ENCODE measurements around the gene UNC45A.

The UNC45A gene, protein sequence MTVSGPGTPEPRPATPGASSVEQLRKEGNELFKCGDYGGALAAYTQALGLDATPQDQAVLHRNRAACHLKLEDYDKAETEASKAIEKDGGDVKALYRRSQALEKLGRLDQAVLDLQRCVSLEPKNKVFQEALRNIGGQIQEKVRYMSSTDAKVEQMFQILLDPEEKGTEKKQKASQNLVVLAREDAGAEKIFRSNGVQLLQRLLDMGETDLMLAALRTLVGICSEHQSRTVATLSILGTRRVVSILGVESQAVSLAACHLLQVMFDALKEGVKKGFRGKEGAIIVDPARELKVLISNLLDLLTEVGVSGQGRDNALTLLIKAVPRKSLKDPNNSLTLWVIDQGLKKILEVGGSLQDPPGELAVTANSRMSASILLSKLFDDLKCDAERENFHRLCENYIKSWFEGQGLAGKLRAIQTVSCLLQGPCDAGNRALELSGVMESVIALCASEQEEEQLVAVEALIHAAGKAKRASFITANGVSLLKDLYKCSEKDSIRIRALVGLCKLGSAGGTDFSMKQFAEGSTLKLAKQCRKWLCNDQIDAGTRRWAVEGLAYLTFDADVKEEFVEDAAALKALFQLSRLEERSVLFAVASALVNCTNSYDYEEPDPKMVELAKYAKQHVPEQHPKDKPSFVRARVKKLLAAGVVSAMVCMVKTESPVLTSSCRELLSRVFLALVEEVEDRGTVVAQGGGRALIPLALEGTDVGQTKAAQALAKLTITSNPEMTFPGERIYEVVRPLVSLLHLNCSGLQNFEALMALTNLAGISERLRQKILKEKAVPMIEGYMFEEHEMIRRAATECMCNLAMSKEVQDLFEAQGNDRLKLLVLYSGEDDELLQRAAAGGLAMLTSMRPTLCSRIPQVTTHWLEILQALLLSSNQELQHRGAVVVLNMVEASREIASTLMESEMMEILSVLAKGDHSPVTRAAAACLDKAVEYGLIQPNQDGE

DNA sequence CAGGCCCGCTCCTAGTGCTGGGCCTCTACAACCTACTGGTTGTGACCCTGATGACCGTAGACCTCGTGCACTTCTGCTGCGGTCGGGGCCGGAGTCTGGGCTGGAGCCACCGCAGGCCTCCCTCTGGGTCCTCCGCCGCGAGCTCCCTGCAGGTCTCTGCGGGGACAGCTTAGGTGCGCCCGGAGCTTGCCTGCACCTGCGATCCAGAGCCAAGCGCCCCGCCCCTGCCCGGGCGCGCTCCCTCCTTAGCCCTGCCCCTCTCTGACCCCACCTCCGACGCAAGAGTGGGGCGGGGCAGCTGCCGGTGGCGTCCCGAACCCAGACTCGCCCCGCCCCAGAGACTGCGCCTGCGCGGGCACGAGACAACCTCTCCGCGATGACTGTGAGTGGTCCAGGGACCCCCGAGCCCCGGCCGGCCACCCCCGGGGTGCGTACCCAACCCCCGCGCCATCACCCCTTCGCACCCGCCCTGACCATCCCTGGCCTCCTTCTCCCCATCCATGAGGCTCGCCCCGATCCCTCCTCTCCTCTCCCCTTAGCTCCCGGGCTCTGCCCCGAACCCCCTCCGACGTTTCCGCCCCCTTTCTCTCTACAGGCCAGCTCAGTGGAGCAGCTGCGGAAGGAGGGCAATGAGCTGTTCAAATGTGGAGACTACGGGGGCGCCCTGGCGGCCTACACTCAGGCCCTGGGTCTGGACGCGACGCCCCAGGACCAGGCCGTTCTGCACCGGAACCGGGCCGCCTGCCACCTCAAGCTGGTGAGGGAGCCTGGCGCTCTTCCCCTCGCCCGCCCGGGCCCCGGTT lies at the start of gene UNC45A:
TSS of gene UNC45A (plus strand) at position 337 of the 803 bp plus-strand sequence. CDS start at position 377, 40 bp downstream.
- Histone ChIP-seq H3K4me3 (ENCODE audit: low read depth in 1 of 2, low read length in 2 of 2) (peak within 1 kb of the TSS; percentile 71 to 74), H3K36me3 (ENCODE audit: control insufficient read depth in 1 of 2, insufficient read depth in 2 of 2, low read length in 2 of 2) (peaks cover 11 to 13% of the 10 kb centered on the region in 2 donors), H3K9me3 (ENCODE audit: control insufficient read depth in 1 of 2, low read length in 2 of 2) (no peaks in the 10 kb centered on the region), H3K27ac (ENCODE audit: low read length) (peak within 1 kb of the TSS; percentile 81), H3K27me3 (ENCODE audit: low read depth, low read length) (no peaks in the 10 kb centered on the region), H3K4me1 (ENCODE audit: control insufficient read depth in 1 of 2, insufficient read depth in 2 of 2, low read length in 2 of 2) (peaks cover 17 to 30% of the 10 kb centered on the region in 2 donors)

DNA sequence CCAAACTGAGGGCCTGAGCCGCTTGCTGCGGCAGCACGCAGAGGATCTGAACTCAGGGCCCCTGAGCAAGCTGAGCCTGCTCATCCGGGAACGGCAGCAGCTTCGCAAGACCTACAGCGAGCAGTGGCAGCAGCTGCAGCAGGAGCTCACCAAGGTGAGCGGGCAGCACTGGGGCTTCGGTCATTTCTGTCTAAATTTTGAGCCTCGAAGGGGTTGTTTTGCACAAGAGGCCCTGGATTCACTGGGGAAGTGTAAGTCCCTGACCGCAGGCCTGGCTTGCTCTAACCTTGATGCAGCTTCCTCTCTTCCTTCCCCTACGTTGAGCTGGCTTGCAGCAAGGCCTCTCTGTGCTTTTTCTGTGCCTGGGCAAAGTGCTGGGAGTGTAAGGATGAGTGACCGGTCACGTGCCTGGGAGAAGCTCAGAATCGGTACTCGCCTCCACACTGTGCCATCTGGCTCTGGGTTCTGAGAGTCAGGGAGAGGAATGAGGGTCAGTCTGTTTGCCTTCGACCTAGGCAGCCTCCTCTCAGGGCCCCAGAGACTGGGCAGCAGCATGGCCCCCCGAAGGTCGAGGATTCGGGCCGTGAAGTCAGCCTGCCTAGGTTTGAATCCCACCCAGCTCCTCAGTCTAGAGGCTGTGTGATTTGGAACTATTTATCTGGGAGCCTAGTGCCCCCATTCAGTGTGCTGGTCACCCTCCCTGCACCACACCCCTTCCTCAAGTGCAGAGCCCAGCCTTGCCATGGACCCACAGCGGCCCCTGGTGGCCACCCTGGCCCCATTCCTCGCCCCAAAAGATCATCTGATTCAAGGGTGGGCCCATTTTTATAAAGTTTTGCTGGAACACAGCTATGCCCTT lies 49.4 kb upstream of the UNC45A start:
- H3K27ac ChIP-seq (ENCODE audit: low read length), result peak overlapping the region; percentile 87
- no peaks in the 10 kb centered on the region for H3K9me3 ChIP-seq (ENCODE audit: control insufficient read depth in 1 of 2, low read length in 2 of 2)
- H3K27me3 ChIP-seq (ENCODE audit: low read depth, low read length), result no peaks in the 10 kb centered on the region
- H3K4me3 ChIP-seq (ENCODE audit: low read depth in 1 of 2, low read length in 2 of 2), result peak overlapping the region; percentile 57 to 68
- peaks cover 10 to 26% of the 10 kb centered on the region in 2 donors for H3K4me1 ChIP-seq (ENCODE audit: control insufficient read depth in 1 of 2, insufficient read depth in 2 of 2, low read length in 2 of 2)
- peaks cover 16 to 52% of the 10 kb centered on the region in 2 donors for H3K36me3 ChIP-seq (ENCODE audit: control insufficient read depth in 1 of 2, insufficient read depth in 2 of 2, low read length in 2 of 2)

DNA sequence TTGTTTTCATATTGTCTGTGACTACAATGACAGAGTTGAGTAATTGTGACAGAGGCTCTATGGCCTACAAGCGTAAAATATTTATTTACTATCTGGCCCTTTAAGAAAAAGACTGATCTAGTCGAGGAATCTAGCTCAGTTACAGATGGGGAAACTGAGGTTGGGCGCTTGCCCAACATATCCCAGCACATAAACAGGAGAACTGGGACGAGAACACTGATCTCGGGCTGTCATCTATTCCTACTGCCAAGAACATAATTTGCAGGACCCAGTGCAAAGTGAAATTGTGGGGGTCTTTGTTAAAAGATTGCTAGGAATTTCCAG lies 48.8 kb upstream of the UNC45A start:
- H3K27ac ChIP-seq (ENCODE audit: low read length), result peak overlapping the region; percentile 87
- no peaks in the 10 kb centered on the region for H3K9me3 ChIP-seq (ENCODE audit: control insufficient read depth in 1 of 2, low read length in 2 of 2)
- H3K4me1 ChIP-seq (ENCODE audit: control insufficient read depth in 1 of 2, insufficient read depth in 2 of 2, low read length in 2 of 2), result peaks cover 10 to 26% of the 10 kb centered on the region in 2 donors
- peak overlapping the region; percentile 57 to 68 for H3K4me3 ChIP-seq (ENCODE audit: low read depth in 1 of 2, low read length in 2 of 2)
- no peaks in the 10 kb centered on the region for H3K27me3 ChIP-seq (ENCODE audit: low read depth, low read length)
- H3K36me3 ChIP-seq (ENCODE audit: control insufficient read depth in 1 of 2, insufficient read depth in 2 of 2, low read length in 2 of 2), result peaks cover 19 to 52% of the 10 kb centered on the region in 2 donors

DNA sequence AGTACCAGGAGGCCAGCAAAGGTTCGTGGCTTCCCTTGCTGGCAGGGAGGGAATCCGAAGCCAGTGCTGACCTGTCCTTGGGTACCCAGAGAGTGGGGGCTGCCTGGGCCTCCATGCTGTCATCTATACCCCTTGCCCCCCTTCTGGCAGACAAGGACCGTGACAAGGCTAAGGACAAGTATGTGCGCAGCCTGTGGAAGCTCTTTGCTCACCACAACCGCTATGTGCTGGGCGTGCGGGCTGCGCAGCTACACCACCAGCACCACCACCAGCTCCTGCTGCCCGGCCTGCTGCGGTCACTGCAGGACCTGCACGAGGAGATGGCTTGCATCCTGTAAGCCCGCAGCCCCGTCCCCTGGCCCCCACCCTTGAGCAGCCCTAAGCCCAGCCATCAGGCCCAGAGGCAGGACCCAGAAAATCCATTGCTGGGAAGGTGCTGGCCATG lies 48.0 kb upstream of the UNC45A start:
- no peaks in the 10 kb centered on the region for H3K9me3 ChIP-seq (ENCODE audit: control insufficient read depth in 1 of 2, low read length in 2 of 2)
- peaks cover 10 to 26% of the 10 kb centered on the region in 2 donors for H3K4me1 ChIP-seq (ENCODE audit: control insufficient read depth in 1 of 2, insufficient read depth in 2 of 2, low read length in 2 of 2)
- H3K27ac ChIP-seq (ENCODE audit: low read length), result no peak overlapping the region
- H3K36me3 ChIP-seq (ENCODE audit: control insufficient read depth in 1 of 2, insufficient read depth in 2 of 2, low read length in 2 of 2), result peaks cover 20 to 52% of the 10 kb centered on the region in 2 donors
- no peaks in the 10 kb centered on the region for H3K27me3 ChIP-seq (ENCODE audit: low read depth, low read length)
- H3K4me3 ChIP-seq (ENCODE audit: low read depth in 1 of 2, low read length in 2 of 2), result no peak overlapping the region

DNA sequence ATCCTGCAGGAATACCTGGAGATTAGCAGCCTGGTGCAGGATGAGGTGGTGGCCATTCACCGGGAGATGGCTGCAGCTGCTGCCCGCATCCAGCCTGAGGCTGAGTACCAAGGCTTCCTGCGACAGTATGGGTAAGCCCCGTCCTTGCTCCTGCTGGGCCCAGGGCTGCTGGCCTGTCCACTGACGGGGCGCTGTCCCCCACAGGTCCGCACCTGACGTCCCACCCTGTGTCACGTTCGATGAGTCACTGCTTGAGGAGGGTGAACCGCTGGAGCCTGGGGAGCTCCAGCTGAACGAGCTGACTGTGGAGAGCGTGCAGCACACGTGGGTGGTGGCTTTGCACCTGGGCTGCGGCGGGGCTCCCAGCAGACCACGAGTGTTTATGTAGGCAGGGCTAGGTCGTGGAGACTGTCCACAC lies 45.8 kb upstream of the UNC45A start:
- Histone ChIP-seq H3K27ac (ENCODE audit: low read length) (no peak overlapping the region), H3K36me3 (ENCODE audit: control insufficient read depth in 1 of 2, insufficient read depth in 2 of 2, low read length in 2 of 2) (peaks cover 38 to 69% of the 10 kb centered on the region in 2 donors), H3K27me3 (ENCODE audit: low read depth, low read length) (no peaks in the 10 kb centered on the region), H3K4me3 (ENCODE audit: low read depth in 1 of 2, low read length in 2 of 2) (no peak overlapping the region), H3K9me3 (ENCODE audit: control insufficient read depth in 1 of 2, low read length in 2 of 2) (no peaks in the 10 kb centered on the region), H3K4me1 (ENCODE audit: control insufficient read depth in 1 of 2, insufficient read depth in 2 of 2, low read length in 2 of 2) (peaks cover 5 to 18% of the 10 kb centered on the region in 2 donors)

DNA sequence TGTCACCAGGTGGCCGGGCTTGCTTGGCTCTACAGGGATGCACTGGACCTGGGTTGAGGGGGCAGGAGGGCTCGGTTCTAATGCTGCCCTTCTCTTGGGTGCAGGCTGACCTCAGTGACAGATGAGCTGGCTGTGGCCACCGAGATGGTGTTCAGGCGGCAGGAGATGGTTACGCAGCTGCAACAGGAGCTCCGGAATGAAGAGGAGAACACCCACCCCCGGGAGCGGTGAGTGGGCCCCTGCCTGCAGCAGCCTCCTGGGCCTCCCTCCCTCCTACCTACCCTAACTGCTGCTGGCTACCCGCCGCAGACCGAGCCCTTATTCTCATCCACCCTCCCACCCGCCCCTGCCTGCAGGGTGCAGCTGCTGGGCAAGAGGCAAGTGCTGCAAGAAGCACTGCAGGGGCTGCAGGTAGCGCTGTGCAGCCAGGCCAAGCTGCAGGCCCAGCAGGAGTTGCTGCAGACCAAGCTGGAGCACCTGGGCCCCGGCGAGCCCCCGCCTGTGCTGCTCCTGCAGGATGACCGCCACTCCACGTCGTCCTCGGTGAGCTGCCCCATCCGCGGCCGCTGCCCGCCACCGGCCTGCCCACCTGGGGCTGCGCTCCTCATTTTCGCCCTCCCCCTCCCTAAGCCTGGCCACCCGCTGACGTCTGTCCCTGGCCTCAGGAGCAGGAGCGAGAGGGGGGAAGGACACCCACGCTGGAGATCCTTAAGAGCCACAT lies 45.2 kb upstream of the UNC45A start:
- H3K36me3 ChIP-seq (ENCODE audit: control insufficient read depth in 1 of 2, insufficient read depth in 2 of 2, low read length in 2 of 2), result peaks cover 38 to 71% of the 10 kb centered on the region in 2 donors
- peaks cover 2 to 16% of the 10 kb centered on the region in 2 donors for H3K4me1 ChIP-seq (ENCODE audit: control insufficient read depth in 1 of 2, insufficient read depth in 2 of 2, low read length in 2 of 2)
- H3K9me3 ChIP-seq (ENCODE audit: control insufficient read depth in 1 of 2, low read length in 2 of 2), result no peaks in the 10 kb centered on the region
- H3K27me3 ChIP-seq (ENCODE audit: low read depth, low read length), result no peaks in the 10 kb centered on the region
- no peak overlapping the region for H3K4me3 ChIP-seq (ENCODE audit: low read depth in 1 of 2, low read length in 2 of 2)
- H3K27ac ChIP-seq (ENCODE audit: low read length), result no peak overlapping the region

DNA sequence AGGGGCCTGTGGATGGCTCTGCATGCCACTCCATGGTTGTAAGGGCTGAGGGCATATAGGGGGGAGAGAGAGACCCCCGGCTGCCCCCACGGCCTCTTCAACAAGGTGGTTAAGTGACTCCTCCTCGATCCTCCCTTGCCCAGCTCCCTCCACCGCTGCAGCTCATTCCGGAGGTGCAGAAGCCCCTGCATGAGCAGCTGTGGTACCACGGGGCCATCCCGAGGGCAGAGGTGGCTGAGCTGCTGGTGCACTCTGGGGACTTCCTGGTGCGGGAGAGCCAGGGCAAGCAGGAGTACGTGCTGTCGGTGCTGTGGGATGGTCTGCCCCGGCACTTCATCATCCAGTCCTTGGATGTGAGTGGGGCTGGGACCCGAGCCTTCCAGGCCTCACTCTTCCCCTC lies 44.2 kb upstream of the UNC45A start:
- Histone ChIP-seq H3K4me1 (ENCODE audit: control insufficient read depth in 1 of 2, insufficient read depth in 2 of 2, low read length in 2 of 2) (peaks cover 0 to 7% of the 10 kb centered on the region in 2 donors), H3K27ac (ENCODE audit: low read length) (no peak overlapping the region), H3K9me3 (ENCODE audit: control insufficient read depth in 1 of 2, low read length in 2 of 2) (no peaks in the 10 kb centered on the region), H3K36me3 (ENCODE audit: control insufficient read depth in 1 of 2, insufficient read depth in 2 of 2, low read length in 2 of 2) (peaks cover 38 to 80% of the 10 kb centered on the region in 2 donors), H3K4me3 (ENCODE audit: low read depth in 1 of 2, low read length in 2 of 2) (no peak overlapping the region), H3K27me3 (ENCODE audit: low read depth, low read length) (no peaks in the 10 kb centered on the region)

DNA sequence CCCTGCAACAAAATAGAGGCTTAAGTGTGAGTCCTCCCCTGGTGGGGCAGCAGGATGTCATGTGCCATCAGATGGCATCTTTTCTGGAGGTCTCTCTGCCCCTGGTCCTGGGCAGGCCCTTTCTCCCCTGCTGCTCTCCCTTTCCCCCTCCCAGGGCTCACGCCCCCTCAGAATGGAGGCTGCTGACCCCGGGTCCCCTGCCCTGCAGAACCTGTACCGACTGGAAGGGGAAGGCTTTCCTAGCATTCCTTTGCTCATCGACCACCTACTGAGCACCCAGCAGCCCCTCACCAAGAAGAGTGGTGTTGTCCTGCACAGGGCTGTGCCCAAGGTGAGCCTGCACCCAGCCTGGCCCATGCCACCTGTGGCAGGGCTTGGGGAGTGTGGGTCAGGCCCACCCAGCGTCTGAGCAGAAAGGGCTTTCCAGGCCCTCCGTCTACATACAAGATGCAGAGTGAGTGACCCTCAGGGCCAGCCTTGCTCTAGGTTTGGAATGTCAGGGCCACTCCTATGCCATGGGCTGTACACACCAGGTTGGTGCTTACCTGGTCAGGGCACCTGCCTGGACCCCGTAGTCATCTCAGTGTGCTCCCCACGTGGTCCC lies 43.6 kb upstream of the UNC45A start:
- no peaks in the 10 kb centered on the region for H3K9me3 ChIP-seq (ENCODE audit: control insufficient read depth in 1 of 2, low read length in 2 of 2)
- peaks cover 38 to 81% of the 10 kb centered on the region in 2 donors for H3K36me3 ChIP-seq (ENCODE audit: control insufficient read depth in 1 of 2, insufficient read depth in 2 of 2, low read length in 2 of 2)
- H3K4me3 ChIP-seq (ENCODE audit: low read depth in 1 of 2, low read length in 2 of 2), result no peak overlapping the region
- no peak overlapping the region for H3K27ac ChIP-seq (ENCODE audit: low read length)
- H3K27me3 ChIP-seq (ENCODE audit: low read depth, low read length), result no peaks in the 10 kb centered on the region
- H3K4me1 ChIP-seq (ENCODE audit: control insufficient read depth in 1 of 2, insufficient read depth in 2 of 2, low read length in 2 of 2), result peaks cover 0 to 1% of the 10 kb centered on the region in 2 donors

DNA sequence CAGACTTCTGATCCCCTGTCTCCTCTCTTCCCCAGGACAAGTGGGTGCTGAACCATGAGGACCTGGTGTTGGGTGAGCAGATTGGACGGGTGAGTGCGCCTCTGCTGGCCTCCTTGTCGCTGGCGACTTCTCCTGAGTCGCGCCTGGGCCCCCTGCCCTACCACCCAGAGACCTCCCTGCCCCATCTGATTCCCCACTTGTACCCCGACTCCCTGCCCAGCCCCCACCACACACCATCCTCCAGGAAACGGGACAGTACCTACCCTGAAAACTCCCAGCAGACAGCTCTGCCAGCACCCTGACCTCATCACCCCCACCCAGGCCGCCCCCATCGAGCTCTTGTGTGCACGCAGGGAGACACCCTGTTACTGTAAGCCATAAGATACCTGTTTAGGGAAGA lies 43.1 kb upstream of the UNC45A start:
- Histone ChIP-seq H3K36me3 (ENCODE audit: control insufficient read depth in 1 of 2, insufficient read depth in 2 of 2, low read length in 2 of 2) (peaks cover 34 to 78% of the 10 kb centered on the region in 2 donors), H3K9me3 (ENCODE audit: control insufficient read depth in 1 of 2, low read length in 2 of 2) (no peaks in the 10 kb centered on the region), H3K27me3 (ENCODE audit: low read depth, low read length) (no peaks in the 10 kb centered on the region), H3K4me3 (ENCODE audit: low read depth in 1 of 2, low read length in 2 of 2) (no peak overlapping the region), H3K4me1 (ENCODE audit: control insufficient read depth in 1 of 2, insufficient read depth in 2 of 2, low read length in 2 of 2) (no peaks in the 10 kb centered on the region), H3K27ac (ENCODE audit: low read length) (no peak overlapping the region)

All from muscle layer of duodenum (tissue), 2 donors.